ENCODE data around the gene CCDC138. TPM values are rescaled to one million over a fixed set of nuclear protein-coding genes. Genes with fewer than 3 reads are reported as not detected.

CCDC138 gene
- total RNA-seq, 1 experiment from 2014 or later: 28.1 TPM

GRCh38 chr2:108919571-108920373, 133.2 kb downstream of the CCDC138 start:
- DNase-seq (ENCODE audit: low read depth): no peak

DNA sequence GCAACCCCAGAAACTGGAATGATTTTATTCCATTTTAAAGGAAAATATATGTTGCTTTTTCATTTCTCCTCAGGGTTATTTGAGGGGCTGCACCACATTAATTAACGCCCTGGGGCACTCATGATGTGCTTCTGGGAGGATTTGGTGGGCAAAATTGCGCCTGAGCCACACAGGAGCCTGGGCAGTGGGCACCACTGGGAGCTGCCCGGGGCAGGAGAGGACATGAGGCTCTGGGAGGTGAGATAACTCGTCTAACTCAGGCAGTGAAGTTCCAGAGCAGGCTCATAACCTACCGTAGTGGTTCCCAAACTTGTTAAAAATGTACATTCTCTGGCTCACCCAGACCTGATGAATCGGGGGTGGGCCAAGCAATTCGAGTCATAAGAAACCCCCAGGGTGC, 134.1 kb downstream of the CCDC138 start:
- no peak for DNase-seq (ENCODE audit: low read depth)

DNA sequence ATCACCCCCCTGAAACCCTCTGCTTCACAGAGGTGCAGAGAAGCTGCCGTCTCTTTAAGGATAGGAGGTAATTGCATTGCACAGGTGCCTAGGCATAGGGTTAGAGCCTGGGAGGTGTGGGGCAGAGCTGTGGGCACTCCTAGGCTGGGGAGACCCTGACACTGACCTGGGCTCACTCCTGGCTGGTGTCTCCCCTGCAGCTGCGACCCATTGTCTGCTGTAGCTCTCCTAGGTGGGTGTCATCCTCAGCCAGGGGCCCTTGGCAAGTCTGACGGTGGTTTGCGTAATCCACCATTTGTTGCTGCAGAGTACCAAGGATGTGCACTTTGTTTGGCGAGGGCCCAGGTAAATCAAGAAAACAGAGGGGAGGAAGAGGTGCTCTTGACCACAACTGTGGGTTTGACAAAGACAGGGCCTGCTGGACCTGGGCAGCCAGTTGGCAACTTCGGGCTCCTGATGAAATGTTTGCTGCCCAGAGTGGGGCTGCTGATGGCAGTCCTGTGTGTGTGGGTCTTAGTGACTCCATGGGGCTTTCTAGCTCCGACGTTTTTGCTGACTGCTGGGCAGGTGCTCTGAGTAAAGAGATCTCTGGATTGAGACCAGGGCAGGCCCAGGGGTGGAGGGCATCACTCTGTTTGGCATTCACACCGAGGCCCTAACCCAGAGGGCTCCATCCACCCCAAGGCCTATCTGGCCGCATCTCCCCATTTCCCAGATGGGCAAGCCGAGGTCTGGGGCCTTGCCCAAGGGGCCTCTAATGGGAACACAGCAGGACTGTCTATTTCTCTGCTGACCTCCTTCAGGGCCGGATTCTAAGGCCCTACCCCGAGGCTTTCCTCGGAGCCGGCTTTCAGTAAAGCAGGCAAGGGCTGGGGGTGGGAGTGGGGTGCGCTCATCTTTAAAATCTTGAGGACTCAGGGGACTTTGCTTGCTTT, 134.8 kb downstream of the CCDC138 start:
- DNase-seq (ENCODE audit: low read depth): no peak

- peak; percentile 62 for DNase-seq (ENCODE audit: low read depth)
Measured at GRCh38 chr2:108922141-108922915, 135.8 kb downstream of the CCDC138 start.

DNA sequence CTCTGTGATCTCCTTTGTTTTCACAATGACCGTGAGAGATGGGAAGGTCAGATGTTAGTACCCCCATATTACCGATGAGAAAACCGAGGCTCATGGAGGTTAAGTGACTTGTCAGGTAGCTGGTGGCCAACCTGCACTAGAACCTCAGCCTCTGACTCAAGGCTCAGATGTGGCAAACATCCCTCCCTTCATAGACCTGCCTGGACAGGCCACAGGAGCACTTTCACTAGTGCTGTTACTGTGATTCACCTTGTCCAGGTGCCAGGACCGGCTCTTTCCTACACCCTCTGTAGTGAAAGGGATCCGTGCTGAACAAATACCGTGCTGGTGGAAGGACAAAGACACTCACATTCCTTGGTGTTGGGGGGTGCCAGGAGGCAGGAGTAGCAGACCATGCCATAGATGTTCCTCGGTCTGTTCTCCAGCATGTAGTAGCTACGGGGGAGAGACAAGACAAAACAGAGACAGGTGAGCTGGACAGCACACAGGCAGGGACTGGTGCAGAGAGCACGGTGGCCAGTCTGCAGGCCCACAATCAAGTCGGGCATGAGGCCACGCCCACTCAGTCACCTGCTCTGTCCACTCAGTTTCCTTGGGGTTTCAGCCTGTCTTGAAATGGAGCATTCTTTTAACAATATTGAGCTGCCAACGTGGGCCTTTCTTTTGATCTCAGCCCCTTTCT, 136.6 kb downstream of the CCDC138 start:
- no peak for DNase-seq (ENCODE audit: low read depth)

- DNase-seq (ENCODE audit: low read depth): no peak
Measured at GRCh38 chr2:108923736-108924579, 137.4 kb downstream of the CCDC138 start.

- no peak for DNase-seq (ENCODE audit: low read depth)
Measured at GRCh38 chr2:108924580-108925251, 138.1 kb downstream of the CCDC138 start.

GRCh38 chr2:108925286-108925685, 138.7 kb downstream of the CCDC138 start:
- DNase-seq (ENCODE audit: low read depth): no peak

DNA sequence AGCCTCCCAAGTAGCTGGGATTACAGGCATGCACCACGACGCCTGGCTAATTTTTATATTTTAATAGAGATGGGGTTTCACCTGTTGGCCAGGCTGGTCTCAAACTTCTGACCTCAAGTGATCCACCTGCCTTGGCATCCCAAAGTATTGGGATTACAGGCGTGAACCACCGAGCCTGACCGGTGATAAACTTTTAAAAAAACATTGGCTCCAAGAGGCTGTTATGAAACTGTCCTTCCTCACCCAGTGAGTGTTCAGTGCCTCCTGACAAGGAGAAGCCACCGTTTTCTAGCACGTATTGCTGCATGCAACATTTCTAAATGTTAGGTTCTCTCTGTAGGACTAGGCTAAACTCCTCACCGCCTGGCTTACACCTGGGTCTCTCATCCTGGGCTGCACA, 139.2 kb downstream of the CCDC138 start:
- DNase-seq (ENCODE audit: low read depth): no peak

Other genes with a start within 250 kb of the CCDC138 start
- gene RANBP2, start 67.3 kb upstream of the CCDC138 start, total RNA-seq (2014; rRNA removed; shearing (Covaris generic)): 64.8 and 69.4 TPM in 2 replicates
- gene EDAR, start 202.4 kb downstream of the CCDC138 start, total RNA-seq (2014; rRNA removed; shearing (Covaris generic)): not detected in 2 replicates

Data from Daoy (cell line).